UCSD-AML1 (cell line): ENCODE data around the gene MRGPRD.

ENCODE experiments used
- DNase-seq: peaks from one replicate; lab custom pipeline; 2025; ENCODE audit not compliant: unreplicated experiment; lab: John Stamatoyannopoulos, UW

MRGPRD gene

DNA sequence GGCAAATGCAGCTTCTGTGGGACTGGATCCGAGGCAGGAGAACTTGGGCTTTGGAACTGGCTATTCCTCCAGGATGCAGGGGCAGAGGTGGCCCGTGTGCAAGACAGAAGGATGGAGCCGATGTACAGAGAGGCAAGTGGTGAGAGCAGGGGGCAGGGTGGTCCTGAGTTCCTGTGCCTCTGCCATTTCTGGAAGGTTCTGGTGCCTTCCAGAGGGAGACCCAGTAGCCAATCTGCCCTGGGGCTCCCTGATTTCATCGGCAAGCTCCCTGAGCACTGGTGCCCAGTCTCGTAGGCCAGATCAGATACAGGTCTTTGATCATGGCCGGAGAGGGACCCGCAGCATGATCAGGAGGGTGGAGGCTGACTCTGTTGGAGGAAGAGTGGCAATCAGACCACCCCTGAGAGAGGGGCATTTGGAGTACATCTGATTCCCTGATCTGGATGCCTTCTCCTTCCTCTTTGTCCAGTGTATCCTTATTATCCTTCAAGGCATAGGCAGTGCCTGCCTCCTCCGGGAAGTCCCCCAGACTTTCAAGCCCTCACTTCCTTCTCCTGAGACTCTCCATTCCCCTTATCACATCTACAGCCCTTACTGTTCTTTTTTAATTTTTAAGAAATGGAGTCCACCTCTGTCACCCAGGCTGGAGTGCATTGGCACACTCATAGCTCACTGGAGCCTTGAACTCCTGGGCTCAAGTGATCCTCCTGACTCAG, 9.7 kb downstream of the MRGPRD start:
- DNase-seq = no peak

DNA sequence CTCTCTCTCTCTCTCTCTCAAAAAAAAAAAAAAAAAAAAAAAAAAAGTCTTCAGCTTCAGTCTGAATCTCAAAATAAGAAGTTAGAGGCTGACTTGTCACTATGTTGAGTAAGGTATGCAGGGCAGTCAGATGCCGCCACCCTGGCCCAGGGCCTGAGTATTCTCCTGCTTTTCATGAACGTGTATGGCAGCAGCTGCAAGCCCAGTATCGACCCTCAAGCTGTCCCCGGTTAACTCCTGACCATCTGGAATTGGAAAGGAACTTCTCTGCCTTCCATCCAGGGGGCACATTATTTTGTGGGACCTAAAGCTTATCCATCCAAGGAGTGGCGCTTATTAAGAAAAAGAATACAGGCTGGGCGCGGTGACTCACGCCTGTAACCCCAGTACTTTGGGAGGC, 11.4 kb downstream of the MRGPRD start:
- DNase-seq = no peak

DNA sequence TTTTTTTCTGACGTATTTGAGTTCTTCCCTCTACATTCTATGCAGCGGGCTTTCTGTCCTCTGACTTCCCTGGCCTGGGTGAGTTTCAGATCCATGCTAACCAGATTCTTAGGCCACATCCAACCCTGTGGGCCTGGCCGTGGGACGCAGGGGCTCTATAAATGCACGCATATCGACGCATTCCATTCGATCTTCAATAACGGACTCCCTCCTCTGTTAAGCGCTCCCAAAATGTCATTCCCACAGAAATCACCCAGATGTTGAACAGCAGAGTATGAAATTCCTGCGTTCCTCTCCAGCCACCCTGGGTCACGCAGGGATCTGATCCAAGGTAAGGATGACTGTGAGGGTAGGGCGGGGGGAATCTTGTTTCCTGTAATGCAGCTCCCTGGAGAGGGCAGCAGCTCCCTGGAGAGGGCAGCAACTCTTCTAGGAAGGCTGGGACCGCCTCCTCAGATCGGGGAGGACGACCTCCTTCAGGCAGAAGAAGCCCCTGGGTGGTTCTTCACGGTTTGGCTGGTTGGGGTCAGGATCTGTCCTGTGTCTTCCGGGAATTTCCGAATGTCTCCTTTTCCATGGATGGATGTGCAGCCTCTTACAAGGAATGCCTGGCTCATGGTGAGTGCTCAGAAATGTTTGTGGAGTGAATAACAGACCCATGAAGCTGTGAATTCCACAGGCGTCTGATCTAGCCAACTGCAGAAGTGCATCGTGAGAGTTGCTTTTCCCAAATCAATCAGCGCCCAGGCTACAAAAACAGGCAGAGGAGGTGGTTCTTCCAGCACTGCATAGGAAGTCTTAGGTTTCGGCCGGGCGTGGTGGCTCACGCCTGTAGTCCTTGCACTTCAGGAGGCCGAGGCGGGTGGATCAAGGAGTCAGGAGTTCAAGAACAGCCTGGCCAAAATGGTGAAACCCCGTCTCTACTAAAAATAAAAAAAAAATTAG, 12.2 kb downstream of the MRGPRD start:
- DNase-seq = no peak

DNA sequence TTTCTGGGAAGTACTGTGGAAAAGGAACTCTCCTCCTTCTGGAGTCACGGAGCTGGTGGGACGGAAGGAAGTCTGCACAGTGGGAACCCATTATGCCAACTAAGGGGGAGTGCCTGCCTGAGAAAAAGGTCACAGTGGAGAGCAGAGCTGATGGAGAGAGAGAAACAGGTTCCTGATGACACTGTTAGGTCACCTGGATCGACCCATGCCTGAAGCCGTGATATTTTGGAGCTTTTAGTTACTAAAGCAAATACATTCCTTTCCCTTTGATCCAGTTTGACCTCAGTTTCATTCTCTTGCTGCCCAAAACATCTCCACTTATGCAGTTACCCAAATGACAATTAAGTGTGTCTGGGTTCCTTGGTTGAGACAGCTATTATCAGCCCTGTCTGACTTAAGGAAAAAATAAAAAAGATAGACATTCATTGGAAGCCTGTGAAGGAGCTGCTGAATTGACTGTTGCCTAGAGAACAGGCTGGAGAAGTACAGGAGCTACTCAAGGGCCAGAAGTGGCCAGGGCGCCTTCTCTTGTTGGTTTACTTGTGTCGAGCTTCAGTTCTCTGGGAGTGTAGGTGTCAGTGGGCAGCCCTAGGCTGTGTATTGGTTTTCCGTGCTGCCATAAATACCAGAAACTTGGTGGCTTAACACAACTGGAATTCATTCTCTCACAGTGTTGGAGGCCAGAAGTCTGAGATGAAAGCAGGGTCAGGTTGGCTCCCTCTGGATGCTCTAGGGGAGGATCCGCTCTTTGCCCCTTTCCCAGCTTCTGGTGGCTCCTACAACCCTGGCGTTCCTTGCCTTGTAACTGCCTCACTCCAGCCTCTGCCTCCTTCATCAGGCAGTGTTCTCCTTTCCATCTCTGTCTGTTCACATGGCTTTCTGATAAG, 13.6 kb downstream of the MRGPRD start:
- DNase-seq = no peak

DNA sequence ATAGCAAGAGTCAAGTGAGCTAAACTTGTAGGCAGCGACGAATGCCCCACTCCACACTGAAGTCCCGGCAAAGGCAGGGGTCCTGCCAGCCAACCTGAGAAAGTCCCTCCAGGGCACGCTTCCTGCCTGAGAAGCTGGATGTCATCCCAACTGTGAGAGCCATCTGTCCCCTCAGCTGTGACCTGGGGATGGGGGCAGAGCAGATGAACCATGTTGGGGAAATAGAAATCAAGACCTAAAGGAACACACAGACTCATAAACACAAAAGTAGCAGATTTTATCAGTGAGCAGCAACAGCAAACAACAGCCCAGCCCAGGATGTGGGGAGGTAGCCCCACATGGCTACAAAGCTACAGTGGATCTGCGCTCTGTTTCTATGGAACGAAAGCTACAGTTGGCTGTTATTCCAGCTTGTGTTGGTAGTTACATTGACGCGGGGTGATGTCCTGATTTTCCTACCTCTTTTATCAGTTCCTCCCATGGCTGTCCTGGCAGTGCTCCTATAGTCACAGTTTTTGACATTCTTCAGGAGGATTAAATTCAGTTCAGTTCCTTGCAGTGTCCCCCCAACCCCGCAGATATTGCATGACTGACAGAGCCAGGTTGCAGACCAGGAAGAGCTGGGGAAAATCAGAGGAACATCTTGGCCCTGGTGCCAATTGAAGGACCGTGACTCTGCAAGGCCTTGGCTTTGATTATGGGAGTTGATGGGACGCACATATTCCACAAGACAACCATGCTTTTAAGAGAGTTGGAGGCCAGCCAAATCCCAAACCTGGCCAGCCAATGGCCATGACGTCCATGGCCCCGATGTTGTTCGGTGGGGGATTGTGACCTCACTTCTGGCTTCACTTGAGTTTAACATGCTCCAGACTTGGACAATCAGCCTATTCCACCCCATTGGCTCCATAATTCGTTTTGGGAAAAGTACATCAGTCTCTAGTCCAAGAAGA, 14.6 kb downstream of the MRGPRD start:
- DNase-seq = no peak

DNA sequence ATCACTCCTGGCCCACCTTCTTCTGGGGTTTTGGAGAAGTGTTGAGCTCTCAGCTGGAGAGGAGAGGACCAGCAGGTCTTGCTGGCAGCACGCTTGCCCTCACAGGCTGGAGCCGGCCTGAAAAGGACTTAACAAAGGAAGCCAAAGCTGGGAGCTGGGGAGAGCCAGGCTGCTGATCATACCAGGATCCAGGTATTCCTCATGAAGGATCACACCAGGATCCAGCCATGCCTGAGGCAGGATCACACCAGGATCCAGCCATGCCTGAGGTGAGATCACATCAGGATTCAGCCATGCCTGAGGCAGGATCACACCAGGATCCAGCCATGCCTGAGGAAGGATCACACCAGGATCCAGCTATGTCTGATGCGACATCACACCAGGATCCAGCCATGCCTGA, 17.0 kb downstream of the MRGPRD start:
- DNase-seq = no peak

DNA sequence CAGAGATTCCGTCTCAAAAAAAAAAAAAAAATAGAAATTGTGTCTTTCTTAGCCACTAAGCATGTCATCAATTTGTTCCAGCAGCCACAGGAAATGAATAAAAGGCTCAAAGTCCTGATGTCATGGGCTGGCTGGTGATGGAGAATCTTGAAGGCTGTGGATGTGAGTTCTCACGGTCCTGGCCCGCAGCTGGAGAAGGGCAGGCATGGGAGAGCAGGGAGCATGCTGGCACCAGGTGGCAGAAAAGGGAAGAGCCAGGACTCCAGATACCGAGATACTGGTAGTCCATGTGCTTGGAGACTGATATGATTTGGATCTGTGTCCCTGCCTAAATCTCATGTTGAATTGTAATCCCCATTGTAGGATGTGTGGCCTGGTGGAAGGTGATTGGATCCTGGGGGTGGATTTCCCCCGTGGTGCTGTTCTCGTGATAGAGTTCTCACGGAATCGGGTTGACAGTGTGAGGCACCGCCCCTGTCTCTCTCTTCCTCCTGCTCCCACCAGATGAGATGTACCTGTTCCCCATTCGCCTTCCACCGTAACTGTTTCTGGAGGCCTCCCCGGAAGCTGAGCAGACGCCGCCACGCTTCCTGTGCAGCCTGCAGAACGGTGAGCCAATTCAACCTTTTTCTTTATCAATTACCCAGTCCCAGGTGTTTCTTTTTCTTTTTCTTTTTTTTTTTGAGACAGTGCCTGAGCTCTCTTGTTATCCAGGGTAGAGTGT, 18.1 kb downstream of the MRGPRD start:
- DNase-seq = no peak

DNA sequence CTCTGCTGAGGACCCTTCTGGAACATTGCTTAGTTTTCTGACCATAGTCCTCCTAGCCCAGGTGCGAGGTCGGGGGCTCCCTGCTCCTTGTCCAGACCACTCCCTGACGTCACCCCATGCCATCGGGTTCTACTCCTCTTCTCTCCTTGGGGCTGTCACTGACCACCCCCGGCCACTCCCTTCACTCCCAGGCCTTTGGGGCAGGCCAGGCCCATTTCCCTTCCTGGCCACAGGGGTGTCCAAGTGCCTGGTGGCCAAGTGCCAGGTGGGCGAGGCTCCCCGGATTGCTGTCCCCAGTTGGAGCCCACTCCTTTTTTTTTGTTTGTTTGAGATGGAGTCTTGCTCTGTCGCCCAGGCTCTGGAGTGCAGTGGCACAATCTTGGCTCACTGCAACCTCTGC, 19.5 kb downstream of the MRGPRD start:
- DNase-seq = no peak

DNA sequence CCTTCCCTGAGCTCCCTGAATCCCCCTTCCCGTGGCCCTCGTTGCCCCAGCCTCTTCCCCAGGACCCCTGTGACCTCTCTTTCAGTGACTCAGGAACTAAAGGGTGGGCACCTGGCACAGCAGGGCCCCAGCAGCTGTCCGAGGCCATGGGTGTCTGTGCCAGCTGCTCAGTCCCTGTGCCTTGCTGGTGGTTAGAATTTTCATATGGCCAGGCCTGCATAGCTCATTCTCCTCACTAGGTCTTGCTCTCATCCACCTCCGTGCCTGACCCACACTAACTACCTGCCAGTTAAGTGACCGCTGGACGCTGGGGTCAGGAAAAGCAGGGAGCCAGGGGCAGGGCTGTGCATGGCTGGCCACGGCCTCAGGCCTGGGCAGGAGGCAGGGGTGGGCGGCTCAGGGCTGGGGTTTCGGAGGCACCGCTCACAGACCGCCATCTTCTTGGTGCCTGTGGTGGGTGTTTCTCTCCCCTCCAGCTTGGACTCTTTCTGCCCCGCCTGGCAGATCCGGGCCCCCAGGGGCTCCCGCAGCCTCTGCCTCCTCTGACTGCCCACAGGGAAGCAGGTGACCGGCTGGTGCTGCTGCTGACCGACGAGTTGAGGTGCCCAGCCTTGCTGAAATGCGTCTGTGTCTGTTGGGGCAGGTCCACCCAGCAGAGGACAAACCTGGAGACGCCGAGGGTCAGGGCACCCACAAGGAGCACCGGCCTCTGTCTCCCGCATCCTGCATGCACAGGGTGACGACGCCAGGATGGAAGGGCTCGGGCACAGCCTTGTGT, 20.3 kb downstream of the MRGPRD start:
- DNase-seq = no peak

DNA sequence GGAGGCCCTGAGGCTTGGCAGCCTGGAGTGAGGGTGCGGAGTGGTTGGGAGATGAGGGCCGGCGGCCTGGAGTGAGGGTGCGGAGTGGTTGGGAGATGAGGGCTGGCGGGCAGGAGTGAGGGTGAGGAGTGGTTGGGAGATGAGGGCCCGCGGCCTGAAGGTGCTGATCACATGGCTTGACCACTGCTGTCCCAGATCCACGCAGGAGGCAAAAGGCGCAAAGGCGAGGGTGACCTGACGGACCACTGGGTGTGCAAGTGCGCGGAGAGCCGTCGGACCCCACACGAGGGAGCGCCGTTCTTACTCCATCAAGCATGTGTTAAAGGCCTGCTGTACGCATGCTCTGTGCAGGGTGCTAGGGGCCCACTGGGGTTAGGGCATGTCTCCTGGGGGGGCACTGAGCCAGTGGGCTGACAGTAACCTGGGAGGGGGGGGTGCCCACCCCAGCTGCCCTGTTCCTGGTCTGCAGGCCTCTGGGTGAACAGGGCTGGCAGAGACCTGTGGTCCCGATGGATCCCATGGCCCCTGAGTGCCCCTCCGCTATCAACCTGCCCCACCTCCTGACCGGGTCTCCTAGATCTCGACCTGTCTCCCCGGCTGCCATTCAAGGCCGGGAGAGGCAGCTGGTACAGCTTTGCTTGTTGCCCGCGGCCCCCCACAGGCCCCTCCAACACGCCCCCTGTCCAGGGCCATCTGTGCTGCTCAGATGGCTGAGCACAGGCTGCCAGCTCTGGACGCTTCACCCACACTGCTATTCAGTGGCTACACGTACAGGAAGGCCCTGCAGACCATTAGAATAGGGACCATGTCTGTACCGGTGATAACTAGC, 21.1 kb downstream of the MRGPRD start:
- no peak for DNase-seq

DNA sequence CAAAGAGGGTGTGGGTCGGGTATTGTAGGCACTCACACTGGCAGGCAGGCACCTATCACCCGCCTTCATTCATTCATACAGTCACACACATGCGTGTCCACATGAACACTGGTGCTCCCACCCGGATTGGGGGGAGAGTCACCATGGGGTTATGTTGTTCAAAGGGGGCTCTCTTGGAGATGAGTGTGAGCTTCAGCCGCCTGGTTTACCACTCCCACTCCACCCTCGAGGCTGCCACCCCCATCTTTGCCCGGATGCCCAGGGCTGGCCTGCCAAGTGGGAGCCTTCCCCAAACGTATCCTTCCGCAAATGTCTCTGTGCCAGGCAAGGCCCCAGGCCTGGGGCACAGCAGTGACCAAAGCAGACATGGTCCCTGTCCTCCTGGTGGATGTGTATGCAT, 22.6 kb downstream of the MRGPRD start:
- DNase-seq = no peak

DNA sequence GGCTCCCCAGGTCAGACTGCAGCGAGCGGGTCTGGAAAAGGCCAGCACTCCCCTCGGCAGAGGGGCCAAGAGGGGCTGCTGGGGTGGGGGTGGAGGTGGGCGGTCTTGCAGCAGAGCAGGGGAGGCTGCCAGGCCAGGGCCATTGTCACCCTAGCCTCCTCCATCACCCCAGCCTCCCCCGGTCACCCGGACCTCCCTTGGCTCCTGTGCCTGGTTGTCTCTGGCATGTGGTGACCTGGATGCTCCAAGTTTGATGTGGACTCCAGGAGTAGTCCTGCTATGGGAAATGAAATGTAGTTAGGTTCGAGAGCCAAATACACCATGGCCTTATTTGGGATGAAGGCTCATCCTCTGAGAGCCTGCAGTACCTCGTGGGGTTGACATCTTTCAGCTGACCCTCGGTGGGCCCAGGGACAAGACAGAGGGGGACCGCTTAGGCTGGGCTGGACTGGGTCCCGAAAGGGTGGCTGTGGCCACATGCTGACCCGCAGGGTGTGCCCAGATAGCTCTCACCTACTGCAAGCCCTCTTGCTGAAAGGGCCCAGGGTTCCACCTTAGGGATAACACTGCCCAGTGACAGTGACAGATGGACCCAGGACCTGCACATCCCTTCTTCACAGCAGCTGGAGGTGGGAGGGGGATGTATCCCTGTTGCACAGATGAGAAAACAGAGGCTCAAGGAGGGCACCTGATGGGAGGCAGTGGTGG, 24.1 kb downstream of the MRGPRD start:
- DNase-seq = no peak

DNA sequence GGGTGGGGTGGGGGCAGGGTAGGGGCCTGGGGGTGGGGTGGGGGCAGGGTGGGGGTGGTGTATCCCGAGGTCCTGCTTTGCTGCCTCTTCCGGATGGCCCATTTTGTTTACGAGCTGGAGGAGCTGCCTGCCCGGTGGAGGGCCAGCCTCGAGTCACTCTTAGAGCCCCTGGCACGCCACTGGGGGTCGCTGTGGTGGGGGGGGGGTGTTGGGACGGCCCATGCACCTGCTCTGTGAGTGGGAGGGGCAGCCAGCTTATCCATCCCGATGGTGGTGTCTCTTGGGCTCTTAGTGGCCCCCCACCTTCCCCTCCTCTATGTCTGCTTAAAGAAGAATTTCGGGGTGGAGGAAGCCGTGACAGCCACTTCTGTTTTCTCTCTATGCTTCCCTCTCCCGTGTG, 24.6 kb downstream of the MRGPRD start:
- DNase-seq = peak; percentile 41

DNA sequence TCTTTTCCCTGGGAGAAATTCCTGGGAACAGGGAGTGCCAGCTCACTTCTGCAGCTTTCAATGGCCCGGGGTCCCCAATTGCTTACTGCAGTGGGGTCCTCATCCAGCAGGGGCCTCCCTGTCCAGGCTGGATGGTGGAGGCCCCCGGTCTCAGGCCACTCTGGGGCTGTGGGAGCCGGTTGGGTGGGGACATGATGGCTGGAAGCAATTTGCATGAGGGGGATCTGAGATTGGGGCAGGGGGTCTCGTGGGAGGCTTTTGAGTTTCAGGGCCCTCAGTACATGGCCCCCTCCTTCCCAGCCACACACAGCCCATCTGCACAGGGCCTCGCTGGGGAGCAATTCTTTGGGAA, 25.2 kb downstream of the MRGPRD start:
- no peak for DNase-seq

DNA sequence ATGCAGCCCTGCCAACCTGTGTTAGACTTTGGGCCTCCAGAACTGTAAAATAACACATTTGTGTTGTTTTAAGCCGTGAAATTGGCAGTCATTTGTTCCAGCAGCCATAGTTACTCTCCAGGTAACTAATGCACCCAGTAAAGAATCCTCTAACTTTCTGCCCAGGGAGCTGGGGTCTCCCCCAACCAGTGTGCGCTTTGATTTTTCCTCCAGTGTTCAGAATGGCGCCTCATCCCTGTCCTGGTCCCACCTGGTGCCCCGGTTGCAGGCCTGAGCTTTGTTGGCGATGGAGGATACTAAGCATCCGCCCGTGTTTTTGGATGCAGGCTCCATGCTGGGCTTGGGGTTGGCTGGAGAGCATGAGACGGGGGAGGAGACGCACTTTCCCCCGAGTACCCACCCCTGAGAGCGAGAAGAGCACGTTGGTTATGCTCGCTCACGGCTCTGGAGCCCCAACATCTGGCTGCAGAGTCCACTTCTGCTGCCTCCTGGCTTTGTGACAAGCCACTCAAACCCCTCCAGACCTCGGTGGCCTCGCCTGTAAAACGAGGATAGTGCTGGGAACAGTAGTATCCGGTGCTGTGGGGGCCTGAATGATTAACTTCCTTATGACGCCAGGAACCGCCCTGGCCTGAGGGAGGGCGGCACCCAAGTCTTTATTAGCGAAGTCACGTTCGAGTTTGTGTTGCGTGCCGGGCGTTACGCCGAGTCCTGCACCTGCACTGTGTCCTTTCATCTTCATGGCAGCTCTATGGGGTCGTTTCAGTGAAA, 25.8 kb downstream of the MRGPRD start:
- peak; percentile 60 for DNase-seq

DNA sequence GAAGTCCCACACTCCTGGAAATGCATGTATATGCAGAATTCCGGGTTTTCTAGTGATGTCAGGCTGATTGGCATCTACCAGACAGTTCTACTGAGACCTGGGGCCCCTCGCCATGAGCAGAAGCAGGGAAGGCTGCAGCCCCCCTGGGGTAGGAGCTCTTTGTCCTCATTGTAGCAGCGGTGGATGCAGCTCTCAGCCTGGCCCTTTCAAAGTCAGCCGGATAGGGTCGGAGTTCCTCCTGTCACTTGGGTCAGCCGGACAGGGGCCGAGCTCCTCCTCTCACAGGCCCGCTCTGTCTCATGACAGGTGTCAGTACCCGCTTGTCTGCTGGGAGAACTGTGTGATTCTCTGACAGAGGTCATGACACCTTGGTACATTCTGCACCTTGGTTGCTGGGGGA, 30.0 kb downstream of the MRGPRD start:
- no peak for DNase-seq

DNA sequence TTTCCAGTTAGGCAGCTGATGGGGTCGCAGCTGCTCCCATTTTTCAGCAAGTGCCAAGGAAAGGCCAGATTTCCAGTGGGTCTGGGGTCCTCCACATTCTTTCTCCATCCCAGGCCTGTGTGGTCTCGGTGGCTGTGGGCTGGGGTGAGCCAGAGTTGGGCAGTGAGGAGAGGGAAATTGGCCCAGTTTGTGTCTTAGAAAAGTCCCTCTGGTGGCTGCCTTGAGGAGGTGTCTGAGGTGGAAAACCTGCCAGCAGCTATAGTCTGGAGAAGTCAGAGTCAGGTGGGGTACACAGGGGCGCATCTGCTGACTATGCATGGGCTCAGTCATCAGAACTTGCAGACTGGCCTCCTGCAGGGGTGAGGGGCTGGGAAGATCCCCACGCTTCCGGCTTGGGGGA, 30.5 kb downstream of the MRGPRD start:
- no peak for DNase-seq
